ENCODE measurements around the gene NCK2. TPM values are rescaled to one million over a fixed set of nuclear protein-coding genes. Genes with fewer than 3 reads are reported as not detected.

NCK2 gene
- total and polyA plus RNA-seq, 2 of the 4 experiments (the other 2 are of a cell fraction), result 15.8 to 22.2 TPM

DNA sequence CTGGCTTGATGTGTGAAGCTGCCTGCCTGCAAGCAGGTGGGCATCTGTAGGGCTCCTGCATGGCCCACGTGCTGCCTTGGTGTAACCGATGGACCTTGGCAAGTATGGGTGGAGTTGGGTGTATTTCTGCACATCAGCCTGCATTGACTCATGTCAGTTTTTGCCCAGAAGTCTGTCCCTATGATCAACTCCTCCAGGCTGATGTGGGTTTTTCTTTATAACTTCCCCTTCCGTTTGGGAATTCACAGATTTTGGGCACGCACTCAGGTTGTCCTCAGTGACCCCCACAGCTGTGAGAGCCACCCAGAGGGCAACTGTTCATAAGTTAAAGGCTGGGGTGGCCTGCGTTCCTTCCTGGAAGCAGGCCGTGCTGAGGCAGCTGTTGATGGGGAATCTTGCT is 123.3 kb downstream of the NCK2 start:
- intact Hi-C loops (cut with micrococcal nuclease), result loop anchor here (5.0 kb wide), 1 partner anchor 121 kb away; no protein-coding TSS in a partner anchor
- peak overlapping the region; percentile 95 for H2BK120ac ChIP-seq (ENCODE audit: low read depth, low read length)
- peak overlapping the region; percentile 96; the same call in 1 of the 2 replicates for H2BK20ac ChIP-seq (ENCODE audit: low read depth, low read length)
- H3K56ac ChIP-seq (ENCODE audit: extremely low read depth, insufficient read depth, low read length), result no peak overlapping the region
- peak overlapping the region; percentile 80 for H3K14ac ChIP-seq (replicated peaks; ENCODE audit: low read depth, low read length)
- no peak overlapping the region for H4K5ac ChIP-seq (ENCODE audit: low read depth, low read length)
- no peaks in the 10 kb centered on the region for H3K27me3 ChIP-seq (ENCODE audit: control insufficient read depth, insufficient read depth, low read length)
- H3K18ac ChIP-seq (ENCODE audit: low read depth, low read length), result peak overlapping the region; percentile 28
- ChIA-PET POLR2A (ENCODE audit: unreplicated experiment) (no interaction called here), CTCF (no interaction called here)
- H3K9me1 ChIP-seq (ENCODE audit: insufficient read depth, low read length), result peaks cover 41% of the 10 kb centered on the region
- no peak overlapping the region; the same call in 1 of the 2 replicates for H3K4me2 ChIP-seq (ENCODE audit: low read depth, low read length)
- no peak overlapping the region for H2AFZ ChIP-seq (replicated peaks; ENCODE audit: low read length, poor library complexity)
- H4K20me1 ChIP-seq (ENCODE audit: insufficient read depth, low read length), result peaks cover 18% of the 10 kb centered on the region
- H3K79me1 ChIP-seq (ENCODE audit: low read depth in 1 of 2, low read length in 2 of 2), result peaks cover 38 to 83% of the 10 kb centered on the region in 2 experiments
- peak overlapping the region; percentile 95 for H2AK5ac ChIP-seq (ENCODE audit: low read depth, low read length)
- no TSS peak for BruUV-seq (replicated peaks)
- no peak for DNase-seq
- peak overlapping the region in 1 of 2 experiments; percentile 20; a peak in 1 of 4 replicates for H4K8ac ChIP-seq (ENCODE audit: low read depth in 2 of 2, low read length in 2 of 2)
- H3K36me3 ChIP-seq (ENCODE audit: control insufficient read depth, insufficient read depth, low read length), result peaks cover 2% of the 10 kb centered on the region; the same call in 1 of the 2 replicates
- WGBS, 2 experiments (ENCODE audit: extremely low coverage in 2 of 2, insufficient read length in 1 of 2), result 100% methylated on average over 2 of the region's 6 CpGs; no CpG with 5 or more reads in 1 of the 2 experiments
- dilution Hi-C loops (cut with HindIII; ENCODE audit: low sequenced_read_pairs, unreplicated experiment), result no loop called here
- H2BK5ac ChIP-seq (ENCODE audit: low read depth, low read length, poor library complexity, severe bottlenecking), result no peak overlapping the region
- in situ Hi-C loops (cut with MboI; ENCODE audit: low sequenced_read_pairs), result no loop called here
- H3K9ac ChIP-seq (ENCODE audit: low read depth, low read length), result no peak overlapping the region
- no peak for ATAC-seq (ENCODE audit: low read depth)
- TF ChIP-seq FOS (IDR thresholded peaks at IDR 0.05; ENCODE audit: low read depth, low read length) (no peak), MAZ (IDR thresholded peaks at IDR 0.05; ENCODE audit: borderline replicate concordance, low read depth, low read length) (no peak), RAD21 (IDR thresholded peaks at IDR 0.05; ENCODE audit: low read length) (no peak), SMC3 (IDR thresholded peaks at IDR 0.05; ENCODE audit: low read depth, low read length) (no peak), NFE2L2 (IDR thresholded peaks at IDR 0.05; ENCODE audit: low read depth, low read length) (no peak), RCOR1 (IDR thresholded peaks at IDR 0.05; ENCODE audit: insufficient replicate concordance, low read length) (no peak), BHLHE40 (IDR thresholded peaks at IDR 0.05; ENCODE audit: low read depth, low read length) (no peak), USF2 (IDR thresholded peaks at IDR 0.05; ENCODE audit: low read depth, low read length) (no peak), ELK1 (IDR thresholded peaks at IDR 0.05; ENCODE audit: borderline replicate concordance, low read depth, low read length) (no peak), CEBPB (IDR thresholded peaks at IDR 0.05; ENCODE audit: low read depth, low read length) (no peak), CHD1 (IDR thresholded peaks at IDR 0.05; ENCODE audit: low read depth, low read length) (no peak), MAFK (IDR thresholded peaks at IDR 0.05; ENCODE audit: low read depth, low read length) (no peak), POLR2A (IDR thresholded peaks at IDR 0.05; ENCODE audit: low read depth, low read length) (no peak), RFX5 (IDR thresholded peaks at IDR 0.05; ENCODE audit: low read depth, low read length) (no peak), MXI1 (IDR thresholded peaks at IDR 0.05; ENCODE audit: borderline replicate concordance, low read depth, low read length) (no peak)
- TF ChIP-seq, protein P1, sequence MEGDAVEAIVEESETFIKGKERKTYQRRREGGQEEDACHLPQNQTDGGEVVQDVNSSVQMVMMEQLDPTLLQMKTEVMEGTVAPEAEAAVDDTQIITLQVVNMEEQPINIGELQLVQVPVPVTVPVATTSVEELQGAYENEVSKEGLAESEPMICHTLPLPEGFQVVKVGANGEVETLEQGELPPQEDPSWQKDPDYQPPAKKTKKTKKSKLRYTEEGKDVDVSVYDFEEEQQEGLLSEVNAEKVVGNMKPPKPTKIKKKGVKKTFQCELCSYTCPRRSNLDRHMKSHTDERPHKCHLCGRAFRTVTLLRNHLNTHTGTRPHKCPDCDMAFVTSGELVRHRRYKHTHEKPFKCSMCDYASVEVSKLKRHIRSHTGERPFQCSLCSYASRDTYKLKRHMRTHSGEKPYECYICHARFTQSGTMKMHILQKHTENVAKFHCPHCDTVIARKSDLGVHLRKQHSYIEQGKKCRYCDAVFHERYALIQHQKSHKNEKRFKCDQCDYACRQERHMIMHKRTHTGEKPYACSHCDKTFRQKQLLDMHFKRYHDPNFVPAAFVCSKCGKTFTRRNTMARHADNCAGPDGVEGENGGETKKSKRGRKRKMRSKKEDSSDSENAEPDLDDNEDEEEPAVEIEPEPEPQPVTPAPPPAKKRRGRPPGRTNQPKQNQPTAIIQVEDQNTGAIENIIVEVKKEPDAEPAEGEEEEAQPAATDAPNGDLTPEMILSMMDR (conservative IDR thresholded peaks at IDR 0.05; ENCODE audit: low read depth, low read length), result no peak
- no peak overlapping the region for H3K4me3 ChIP-seq (ENCODE audit: insufficient read depth, low read depth, low read length)
- H2BK15ac ChIP-seq (ENCODE audit: low read depth, low read length), result peak overlapping the region; percentile 87; the same call in 2 of the 3 replicates
- peak overlapping the region; percentile 77 for H4K91ac ChIP-seq (ENCODE audit: insufficient read depth, low read depth, low read length)
- H3K4me1 ChIP-seq (ENCODE audit: control insufficient read depth, insufficient read depth, low read length), result peaks cover 19% of the 10 kb centered on the region
- peak overlapping the region; percentile 65 for H3K4ac ChIP-seq (ENCODE audit: low read depth, low read length)
- no peak overlapping the region for H2AK9ac ChIP-seq (replicated peaks; ENCODE audit: low read depth, low read length, poor library complexity)
- H3K27ac ChIP-seq (ENCODE audit: insufficient read depth, low read length), result peak overlapping the region; percentile 29; the same call in 1 of the 2 replicates
- peak overlapping the region; percentile 70; the same call in 1 of the 2 replicates for H3K23ac ChIP-seq (ENCODE audit: low read depth, low read length)
- no peaks in the 10 kb centered on the region for H3K9me3 ChIP-seq (ENCODE audit: control insufficient read depth, insufficient read depth, low read length)

All from IMR-90 (cell line).